ENCODE measurements around the gene PLA2G5.
"Not testable (repeated sequence)": the region's sequence is repeated elsewhere in the genome, so short reads cannot be mapped to it uniquely, and the experiment has no call there.

PLA2G5 gene

GRCh38 chr1:20059847-20060246 is 10.1 kb upstream of the PLA2G5 start:
- H3K4me1 ChIP-seq = no peaks in the 10 kb centered on the region

GRCh38 chr1:20060791-20061190 is 9.2 kb upstream of the PLA2G5 start:
- not testable (repeated sequence) for H3K27me3 ChIP-seq; H3K4me3 ChIP-seq (ENCODE audit: low read depth, low read length); DNase-seq; H3K4me1 ChIP-seq; H3K36me3 ChIP-seq; H3K9me3 ChIP-seq

More at GRCh38 chr1:20059847-20060246, 10.1 kb upstream of the PLA2G5 start:
- no peak for TF ChIP-seq CTCF (IDR thresholded peaks at IDR 0.05; ENCODE audit: low read depth, low read length)
- no peak overlapping the region for H3K4me3 ChIP-seq (ENCODE audit: low read depth, low read length)
- H3K9me3 ChIP-seq = no peaks in the 10 kb centered on the region
- H3K36me3 ChIP-seq = no peaks in the 10 kb centered on the region
- DNase-seq = no peak
- no peaks in the 10 kb centered on the region for H3K27me3 ChIP-seq

GRCh38 chr1:20061866-20062265 is 8.1 kb upstream of the PLA2G5 start:
- no peaks in the 10 kb centered on the region for H3K36me3 ChIP-seq
- DNase-seq = no peak
- TF ChIP-seq CTCF (IDR thresholded peaks at IDR 0.05; ENCODE audit: low read depth, low read length) = no peak

GRCh38 chr1:20063861-20064292 is 6.1 kb upstream of the PLA2G5 start:
- no peak for TF ChIP-seq CTCF (IDR thresholded peaks at IDR 0.05; ENCODE audit: low read depth, low read length)
- Histone ChIP-seq H3K4me3 (ENCODE audit: low read depth, low read length) (no peak overlapping the region), H3K36me3 (no peaks in the 10 kb centered on the region), H3K4me1 (no peaks in the 10 kb centered on the region), H3K9me3 (no peaks in the 10 kb centered on the region), H3K27me3 (no peaks in the 10 kb centered on the region)
- DNase-seq = no peak

More at GRCh38 chr1:20061866-20062265, 8.1 kb upstream of the PLA2G5 start:
- Histone ChIP-seq H3K9me3 (no peaks in the 10 kb centered on the region), H3K27me3 (no peaks in the 10 kb centered on the region), H3K4me3 (ENCODE audit: low read depth, low read length) (no peak overlapping the region), H3K4me1 (no peaks in the 10 kb centered on the region)

- no peak for TF ChIP-seq CTCF (IDR thresholded peaks at IDR 0.05; ENCODE audit: low read depth, low read length)
- no peak overlapping the region for H3K4me3 ChIP-seq (ENCODE audit: low read depth, low read length)
- no peak for DNase-seq
- H3K27me3 ChIP-seq = no peaks in the 10 kb centered on the region
- H3K36me3 ChIP-seq = no peaks in the 10 kb centered on the region
- H3K4me1 ChIP-seq = no peaks in the 10 kb centered on the region
- no peaks in the 10 kb centered on the region for H3K9me3 ChIP-seq
These were observed 1.3 kb upstream of the PLA2G5 start for GRCh38 chr1:20068722-20069121.

DNA sequence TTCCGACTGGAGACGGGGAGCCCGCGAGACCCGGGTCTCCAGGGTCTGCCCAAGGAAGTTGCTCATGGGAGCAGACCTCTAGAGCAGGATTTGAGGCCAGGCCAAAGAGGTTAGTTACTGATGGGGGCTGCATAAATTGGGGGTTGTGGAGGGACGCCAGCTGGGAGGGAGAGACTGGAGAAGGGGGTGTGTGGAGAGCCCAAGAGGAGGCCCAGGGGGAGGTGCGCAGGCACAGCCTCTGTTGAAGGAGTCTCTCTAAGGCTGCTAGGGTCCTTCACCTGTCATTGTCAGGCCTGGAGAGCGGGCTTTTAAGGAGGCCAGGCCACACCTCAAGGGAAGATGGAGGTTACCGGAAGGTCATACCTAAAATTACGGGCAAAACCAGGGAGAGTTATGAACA is 363 bp downstream of the PLA2G5 start:
- Histone ChIP-seq H3K4me3 (ENCODE audit: low read depth, low read length) (no peak overlapping the region), H3K36me3 (no peaks in the 10 kb centered on the region), H3K9me3 (no peaks in the 10 kb centered on the region), H3K27me3 (no peaks in the 10 kb centered on the region), H3K4me1 (no peaks in the 10 kb centered on the region)
- TF ChIP-seq CTCF (IDR thresholded peaks at IDR 0.05; ENCODE audit: low read depth, low read length) = no peak
- no peak for DNase-seq

DNA sequence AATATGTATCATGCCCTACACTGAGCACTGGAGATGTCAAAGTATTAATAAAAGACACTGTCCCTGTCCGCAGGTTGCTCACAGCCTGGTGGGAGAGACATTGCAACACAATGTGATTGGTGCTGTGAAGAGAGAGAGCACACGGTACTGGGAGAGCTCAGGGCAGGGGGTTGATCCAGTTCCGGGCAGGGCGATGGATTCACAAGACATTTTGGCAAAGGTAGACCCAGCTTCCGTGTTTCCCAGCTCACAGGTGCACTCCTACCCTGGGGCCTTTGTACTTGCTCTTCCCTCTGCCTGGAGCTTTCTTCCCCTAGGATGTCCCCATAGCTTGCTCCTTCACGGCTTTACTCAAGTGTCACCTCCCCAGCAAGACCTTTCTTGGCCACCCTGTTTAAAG is 1.4 kb downstream of the PLA2G5 start:
- no peaks in the 10 kb centered on the region for H3K36me3 ChIP-seq
- no peak for DNase-seq
- no peak overlapping the region for H3K4me3 ChIP-seq (ENCODE audit: low read depth, low read length)
- H3K27me3 ChIP-seq = no peaks in the 10 kb centered on the region
- H3K4me1 ChIP-seq = no peaks in the 10 kb centered on the region
- TF ChIP-seq CTCF (IDR thresholded peaks at IDR 0.05; ENCODE audit: low read depth, low read length) = no peak
- H3K9me3 ChIP-seq = no peaks in the 10 kb centered on the region
